Stromal cell of bone marrow (primary cell): ENCODE measurements around the gene SUN5.
"Not testable (repeated sequence)": the region's sequence is repeated elsewhere in the genome, so short reads cannot be mapped to it uniquely, and the experiment has no call there.

ENCODE experiments used
- DNase-seq: peaks from one replicate; pipeline ENCODE4 v3.0.0-alpha.2; 2012; ENCODE audit warnings: low read depth

The SUN5 gene

DNA sequence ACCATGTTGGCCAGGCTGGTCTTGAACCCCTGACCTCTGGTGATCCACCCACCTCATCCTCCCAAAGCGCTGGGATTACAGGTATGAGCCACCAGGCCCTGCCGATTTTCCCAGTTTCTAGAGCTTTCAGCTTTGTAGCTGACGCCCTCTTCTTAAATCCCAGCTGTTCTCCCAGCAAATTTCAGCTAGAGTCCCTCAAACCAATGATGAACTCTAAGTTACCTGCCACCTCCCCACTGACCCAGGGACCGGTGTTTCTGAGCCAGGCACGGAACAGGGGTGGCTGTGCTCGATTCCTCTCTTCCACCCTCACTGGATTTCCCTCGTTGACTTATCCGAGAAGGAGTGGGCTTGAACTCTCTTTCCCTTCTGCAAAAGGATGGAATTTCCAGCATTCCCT is 39.1 kb downstream of the SUN5 start:
- no peak for DNase-seq

- DNase-seq: no peak
These were observed 39.7 kb downstream of the SUN5 start for GRCh38 chr20:32964575-32964974.

DNA sequence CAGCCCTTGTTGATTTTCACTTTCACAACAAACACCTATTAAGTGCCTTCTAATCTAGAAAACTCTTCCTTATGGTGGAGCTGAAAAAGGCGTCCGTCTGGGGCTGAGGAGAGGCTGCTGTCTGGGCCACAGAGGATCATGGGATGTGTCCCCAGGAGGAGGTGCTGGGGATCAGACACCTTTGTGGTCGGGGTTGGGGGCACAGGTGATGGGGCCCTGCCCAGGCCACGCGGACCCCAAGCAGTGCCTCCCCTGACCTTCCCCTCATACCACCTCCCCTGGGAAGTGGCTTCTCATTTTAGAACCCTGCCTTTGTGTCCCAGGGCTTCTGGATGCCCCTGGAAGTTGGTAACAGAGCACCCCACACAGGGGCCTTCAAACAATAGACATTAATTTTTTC is 41.1 kb downstream of the SUN5 start:
- DNase-seq: no peak

- DNase-seq: not testable (repeated sequence)
These were observed 41.6 kb downstream of the SUN5 start for GRCh38 chr20:32962646-32963045.

DNA sequence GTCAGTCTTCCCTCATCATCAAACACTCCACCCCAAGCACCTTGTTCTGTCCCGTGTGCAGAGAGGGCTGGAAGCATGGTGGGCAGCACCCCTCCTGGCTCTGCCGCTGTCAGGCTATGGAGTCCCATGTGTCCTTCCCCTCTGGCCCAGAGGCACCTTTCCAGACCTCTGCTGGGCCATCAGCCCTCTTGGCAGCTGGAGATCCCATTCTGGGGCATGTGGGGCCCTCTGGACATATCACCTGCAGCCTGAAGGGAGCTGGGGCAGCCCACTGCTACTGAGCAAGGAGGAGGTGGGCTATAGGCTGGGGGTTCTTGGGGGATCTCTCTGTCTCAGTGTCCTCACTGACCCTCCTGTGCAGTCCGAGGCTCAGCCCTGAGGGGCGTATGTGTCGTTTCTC is 42.2 kb downstream of the SUN5 start:
- no peak for DNase-seq

DNA sequence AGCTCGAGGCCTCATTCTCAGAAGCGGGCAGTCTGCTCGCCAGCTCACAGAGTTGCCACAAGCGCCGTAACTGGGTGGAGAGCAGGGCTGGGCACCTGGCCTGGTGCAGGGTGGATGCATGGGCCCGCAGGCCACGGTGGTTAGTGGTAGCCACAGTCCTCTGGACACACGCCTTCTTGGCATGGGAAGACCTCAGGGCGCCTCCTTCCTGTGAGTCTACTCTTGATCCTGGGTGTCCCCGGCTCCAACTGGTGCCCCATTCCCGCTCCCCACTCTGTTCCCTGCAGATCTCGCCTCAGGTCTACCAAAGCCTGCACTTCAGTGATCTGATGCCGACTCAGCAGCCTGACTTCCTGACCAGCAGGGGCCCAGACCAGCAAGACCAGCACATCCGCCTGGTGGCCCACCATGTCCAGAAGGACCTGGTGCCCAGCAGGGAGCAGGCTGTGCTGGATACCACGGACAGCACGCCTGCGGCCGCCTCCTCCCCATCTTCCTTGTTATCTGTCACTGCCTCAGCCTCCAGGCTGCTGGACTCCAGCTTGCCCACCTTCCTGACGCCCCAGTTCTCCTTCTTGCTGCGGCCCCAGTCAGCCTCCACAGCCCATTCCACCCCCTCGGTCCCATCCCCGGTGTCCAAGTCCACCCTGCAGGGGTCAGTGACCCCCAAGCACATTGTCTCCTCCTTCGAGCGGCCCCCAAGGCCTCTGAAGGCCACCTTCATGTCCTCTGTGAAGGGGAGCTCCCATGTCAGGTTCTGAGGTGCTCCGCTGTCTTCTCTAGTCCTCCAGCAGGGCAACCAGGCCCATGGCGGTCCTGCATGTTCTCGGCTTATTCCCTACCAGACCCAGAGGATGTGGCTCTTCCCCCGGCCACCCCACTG is 43.1 kb downstream of the SUN5 start:
- no peak for DNase-seq

- no peak for DNase-seq
These were observed 44.1 kb downstream of the SUN5 start for GRCh38 chr20:32960222-32960518.

- no peak for DNase-seq
These were observed 44.6 kb downstream of the SUN5 start for GRCh38 chr20:32959351-32960221.

- DNase-seq: no peak
These were observed 45.7 kb downstream of the SUN5 start for GRCh38 chr20:32958574-32958973.

DNA sequence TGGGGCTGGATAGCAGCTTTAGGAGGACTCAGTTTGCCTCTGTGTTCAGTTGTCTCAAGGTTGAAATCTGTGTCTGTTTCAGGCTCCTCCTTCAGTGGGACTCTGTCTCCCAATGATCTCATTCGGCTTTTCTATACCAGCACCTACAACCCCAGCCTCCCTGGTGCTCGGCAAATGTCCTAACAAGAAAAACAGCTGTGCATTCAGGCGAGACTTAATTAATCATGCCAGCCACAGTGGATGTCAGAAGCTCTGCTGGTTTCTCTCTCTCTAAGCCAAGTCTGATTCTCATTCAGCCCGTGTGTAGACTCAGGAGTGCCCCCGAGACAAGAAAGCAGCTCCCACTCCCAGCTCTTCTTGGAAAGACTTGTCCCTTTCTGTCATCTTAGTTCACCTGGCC is 46.8 kb downstream of the SUN5 start:
- DNase-seq: no peak

DNA sequence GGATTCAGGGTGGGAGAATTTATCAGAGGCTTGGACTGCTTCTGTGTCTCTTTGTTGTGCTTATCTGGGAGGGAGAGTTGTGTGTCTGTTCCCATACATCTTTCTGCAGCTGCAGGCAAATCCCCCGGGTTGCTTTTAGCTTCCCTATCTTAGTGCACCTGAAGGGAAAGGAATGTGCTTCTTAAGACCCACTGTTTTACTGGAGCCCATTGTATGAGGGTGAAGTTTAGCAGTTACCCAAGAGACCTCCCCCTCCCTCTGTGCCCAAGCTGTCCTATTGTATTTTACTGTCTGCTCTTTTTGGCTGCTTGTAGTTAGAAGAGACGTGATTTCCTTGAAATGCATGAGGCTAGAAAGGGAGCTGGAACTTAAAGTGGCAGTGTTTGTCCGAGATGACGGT is 53.7 kb downstream of the SUN5 start:
- not testable (repeated sequence) for DNase-seq

DNA sequence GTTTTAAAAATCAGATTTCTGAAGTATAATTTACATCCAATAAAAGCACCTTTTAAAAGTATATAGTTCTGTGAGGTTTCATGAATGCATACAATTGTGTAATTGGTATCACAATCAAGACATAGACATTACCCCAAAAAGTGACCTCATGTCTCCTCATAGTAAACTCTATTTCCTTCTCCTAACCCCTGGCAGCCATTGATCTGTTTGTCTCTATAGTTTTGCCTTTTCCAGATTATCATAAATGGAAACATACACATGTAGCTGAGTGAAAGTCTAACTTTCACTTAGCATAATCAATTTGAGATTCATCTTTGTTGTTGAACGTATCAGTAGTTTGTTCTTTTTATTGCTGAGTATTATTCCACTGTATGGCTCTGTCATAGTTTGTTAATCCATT is 57.6 kb downstream of the SUN5 start:
- no peak for DNase-seq

GRCh38 chr20:32945710-32946221 is 58.5 kb downstream of the SUN5 start:
- no peak for DNase-seq

GRCh38 chr20:32943490-32944052 is 60.7 kb downstream of the SUN5 start:
- DNase-seq: no peak

DNA sequence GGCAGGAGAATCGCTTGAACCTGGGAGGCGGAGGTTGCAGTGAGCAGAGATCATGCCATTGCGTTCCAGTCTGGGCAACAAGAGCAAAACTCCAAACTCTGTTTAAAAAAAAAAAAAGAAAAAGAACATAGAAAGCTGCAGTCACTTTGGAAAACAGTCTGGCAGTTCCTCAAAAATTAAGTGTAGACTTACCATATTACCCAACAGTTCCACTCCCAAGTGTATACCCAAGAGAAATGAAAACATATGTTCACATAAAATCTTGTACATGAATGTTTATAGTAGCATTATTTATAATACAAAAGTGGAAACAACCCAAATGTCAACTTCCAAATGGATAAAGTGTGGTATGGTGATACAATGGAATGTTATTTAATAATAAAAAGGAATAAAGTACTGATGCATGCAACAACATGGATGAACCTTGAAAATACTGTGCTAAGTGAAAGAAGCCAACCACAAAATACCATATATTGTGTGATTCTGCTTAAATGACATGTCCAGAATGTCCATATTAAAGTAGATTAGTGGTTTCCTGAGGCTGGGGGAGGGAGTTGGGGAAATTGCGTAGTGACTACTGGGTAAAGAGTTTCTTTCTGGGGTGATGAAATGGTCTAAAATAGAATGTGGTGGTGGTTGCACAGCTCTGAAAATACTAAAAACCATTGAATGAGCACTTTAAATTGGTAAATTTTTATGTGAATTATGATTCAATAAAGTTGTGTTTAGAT is 62.9 kb downstream of the SUN5 start:
- DNase-seq: no peak

DNA sequence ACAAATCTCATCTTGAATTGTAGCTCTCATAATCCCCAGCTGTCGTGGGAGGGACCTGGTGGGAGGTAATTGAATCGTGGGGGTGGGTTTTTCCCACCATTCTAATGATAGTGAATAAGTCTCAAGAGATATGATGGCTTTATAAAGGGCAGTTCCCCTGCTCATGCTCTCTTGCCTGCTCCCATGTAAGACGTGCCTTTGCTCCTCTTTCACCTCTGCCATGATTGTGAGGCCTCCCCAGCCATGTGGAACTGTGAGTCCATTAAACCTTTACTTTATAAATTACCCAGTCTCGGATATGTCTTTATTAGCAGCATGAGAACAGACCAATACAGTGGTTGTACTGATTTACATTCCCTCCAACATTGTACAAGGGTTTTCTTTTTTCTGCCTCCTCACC is 69.7 kb downstream of the SUN5 start:
- no peak for DNase-seq
